ENCODE data around the gene ING4.

The ING4 gene

GRCh38 chr12:6632026-6632983 is 30.6 kb downstream of the ING4 start:
- H3K36me3 ChIP-seq, result no peaks in the 10 kb centered on the region
- H3K9me3 ChIP-seq, result no peaks in the 10 kb centered on the region
- H3K4me1 ChIP-seq (ENCODE audit: control insufficient read depth in 1 of 2, insufficient read depth in 1 of 2, low read depth in 1 of 2, low read length in 1 of 2), result no peaks in the 10 kb centered on the region
- no peak for TF ChIP-seq CTCF (IDR thresholded peaks at IDR 0.05)
- no peaks in the 10 kb centered on the region for H3K27me3 ChIP-seq
- H3K27ac ChIP-seq, result no peak overlapping the region
- no peak overlapping the region for H3K4me3 ChIP-seq (ENCODE audit: low read depth in 1 of 2, low read length in 1 of 2)

- no peaks in the 10 kb centered on the region for H3K9me3 ChIP-seq
- no peak for TF ChIP-seq CTCF (IDR thresholded peaks at IDR 0.05)
- no peak overlapping the region for H3K4me3 ChIP-seq (ENCODE audit: low read depth in 1 of 2, low read length in 1 of 2)
These were observed 31.4 kb downstream of the ING4 start for GRCh38 chr12:6631549-6631961.

GRCh38 chr12:6630736-6631135 is 32.2 kb downstream of the ING4 start:
- no peaks in the 10 kb centered on the region for H3K27me3 ChIP-seq
- H3K4me3 ChIP-seq (ENCODE audit: low read depth in 1 of 2, low read length in 1 of 2), result no peak overlapping the region
- no peaks in the 10 kb centered on the region for H3K4me1 ChIP-seq (ENCODE audit: control insufficient read depth in 1 of 2, insufficient read depth in 1 of 2, low read depth in 1 of 2, low read length in 1 of 2)
- H3K27ac ChIP-seq, result no peak overlapping the region
- H3K36me3 ChIP-seq, result no peaks in the 10 kb centered on the region
- no peaks in the 10 kb centered on the region for H3K9me3 ChIP-seq
- TF ChIP-seq CTCF (IDR thresholded peaks at IDR 0.05), result no peak

More at GRCh38 chr12:6631549-6631961, 31.4 kb downstream of the ING4 start:
- Histone ChIP-seq H3K27me3 (no peaks in the 10 kb centered on the region), H3K36me3 (no peaks in the 10 kb centered on the region), H3K4me1 (ENCODE audit: control insufficient read depth in 1 of 2, insufficient read depth in 1 of 2, low read depth in 1 of 2, low read length in 1 of 2) (no peaks in the 10 kb centered on the region), H3K27ac (no peak overlapping the region)

GRCh38 chr12:6627616-6628015 is 35.3 kb downstream of the ING4 start:
- TF ChIP-seq CTCF (IDR thresholded peaks at IDR 0.05), result no peak
- Histone ChIP-seq H3K36me3 (no peaks in the 10 kb centered on the region), H3K27ac (no peak overlapping the region), H3K9me3 (no peaks in the 10 kb centered on the region), H3K4me1 (ENCODE audit: control insufficient read depth in 1 of 2, insufficient read depth in 1 of 2, low read depth in 1 of 2, low read length in 1 of 2) (no peaks in the 10 kb centered on the region), H3K27me3 (no peaks in the 10 kb centered on the region), H3K4me3 (ENCODE audit: low read depth in 1 of 2, low read length in 1 of 2) (no peak overlapping the region)

- no peaks in the 10 kb centered on the region for H3K27me3 ChIP-seq
- TF ChIP-seq CTCF (IDR thresholded peaks at IDR 0.05), result no peak
- no peaks in the 10 kb centered on the region for H3K4me1 ChIP-seq (ENCODE audit: control insufficient read depth in 1 of 2, insufficient read depth in 1 of 2, low read depth in 1 of 2, low read length in 1 of 2)
- no peak overlapping the region for H3K27ac ChIP-seq
- H3K36me3 ChIP-seq, result no peaks in the 10 kb centered on the region
- no peak overlapping the region for H3K4me3 ChIP-seq (ENCODE audit: low read depth in 1 of 2, low read length in 1 of 2)
- no peaks in the 10 kb centered on the region for H3K9me3 ChIP-seq
These were observed 36.1 kb downstream of the ING4 start for GRCh38 chr12:6626654-6627283.

Data from neutrophil (primary cell).